SW 1271 (cell line): Measurements from ENCODE around the gene MRPL42.
"Not testable (repeated sequence)": the region's sequence is repeated elsewhere in the genome, so short reads cannot be mapped to it uniquely, and the experiment has no call there.

Experiments used
- DNase-seq, 2 experiments: peaks; one replicate each; lab custom pipeline; 2025; lab: John Stamatoyannopoulos, UW

MRPL42 gene

DNA sequence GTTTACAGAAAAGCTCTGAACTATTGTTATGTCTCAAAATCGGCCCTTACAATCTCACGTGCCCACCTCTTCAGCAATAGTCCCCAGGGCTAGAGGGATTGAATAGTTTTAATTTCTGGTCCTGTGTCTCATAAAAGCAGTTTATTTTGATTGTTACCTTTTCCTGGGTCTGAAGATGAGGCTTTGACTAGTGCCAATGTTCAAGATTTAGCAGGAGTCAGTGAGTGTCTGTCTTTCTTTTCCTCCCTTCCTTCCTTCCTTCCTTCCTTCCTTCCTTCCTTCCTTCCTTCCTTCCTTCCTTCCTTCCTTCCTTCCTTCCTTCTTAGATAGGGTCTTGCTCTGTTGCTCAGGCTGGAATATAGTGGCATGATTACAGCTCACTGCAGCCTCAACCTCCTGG is 80.5 kb downstream of the MRPL42 start:
- DNase-seq: no peak

DNA sequence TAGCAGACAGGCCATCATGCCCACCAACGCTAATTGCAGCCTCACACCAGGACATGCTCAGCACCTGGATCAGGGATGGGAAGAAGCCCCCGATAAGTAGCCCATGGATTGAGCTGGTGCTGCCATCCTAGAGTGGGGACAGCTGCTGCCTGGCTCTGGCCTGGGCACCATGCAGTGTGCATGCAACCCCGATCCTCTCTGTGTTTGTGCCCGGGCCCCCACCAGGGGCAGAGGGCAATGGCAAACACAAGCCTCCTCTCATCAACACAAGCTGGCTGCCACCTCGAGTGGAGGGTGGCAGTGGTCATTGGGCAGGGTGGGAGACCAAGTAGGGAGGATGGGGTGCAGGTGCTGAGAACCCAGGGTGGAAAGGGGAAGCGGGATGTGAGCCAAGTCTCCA is 81.9 kb downstream of the MRPL42 start:
- no peak for DNase-seq

DNA sequence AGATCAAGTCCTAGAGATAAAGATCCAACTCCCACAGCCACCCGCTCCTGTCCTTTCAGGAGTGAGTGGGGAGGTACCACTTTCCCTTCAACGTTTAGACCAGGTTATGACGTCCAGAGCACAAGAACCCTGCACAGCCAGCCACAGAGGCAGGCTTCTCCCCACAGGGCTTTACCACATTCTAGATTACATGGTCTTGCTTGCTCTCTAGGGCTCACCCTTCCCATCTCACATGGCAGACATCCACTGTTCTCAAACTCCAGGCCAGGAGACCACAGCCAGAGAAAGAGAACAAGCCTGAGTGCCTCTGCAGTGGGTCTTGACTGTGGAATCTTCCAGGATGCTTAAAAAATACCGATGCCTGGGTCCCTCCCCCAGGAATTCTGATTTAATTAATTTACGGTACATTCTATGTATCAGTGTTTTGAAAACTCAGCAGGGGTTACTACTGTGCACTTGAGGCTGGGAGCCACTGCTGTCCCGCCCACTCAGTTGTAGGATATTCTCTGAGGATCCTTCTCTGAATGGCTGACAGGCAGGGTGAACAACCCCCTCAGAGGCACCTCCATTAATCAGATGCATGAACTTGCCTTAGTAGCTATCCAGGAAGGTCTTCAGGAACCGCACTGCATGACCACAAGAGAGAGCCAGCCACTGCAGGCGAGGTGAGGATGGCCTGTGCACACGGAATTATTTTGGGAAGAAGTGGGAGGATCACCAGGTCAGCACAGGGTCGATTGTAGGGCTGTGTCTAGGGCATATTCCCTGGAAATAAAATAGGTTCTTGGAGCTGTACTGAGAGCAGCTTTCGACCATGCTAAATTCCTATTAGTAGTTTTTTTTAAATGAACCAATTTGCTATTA is 83.7 kb downstream of the MRPL42 start:
- no peak for DNase-seq

- DNase-seq: no peak
Observed at GRCh38 chr12:93552427-93552826, 85.1 kb downstream of the MRPL42 start.

DNA sequence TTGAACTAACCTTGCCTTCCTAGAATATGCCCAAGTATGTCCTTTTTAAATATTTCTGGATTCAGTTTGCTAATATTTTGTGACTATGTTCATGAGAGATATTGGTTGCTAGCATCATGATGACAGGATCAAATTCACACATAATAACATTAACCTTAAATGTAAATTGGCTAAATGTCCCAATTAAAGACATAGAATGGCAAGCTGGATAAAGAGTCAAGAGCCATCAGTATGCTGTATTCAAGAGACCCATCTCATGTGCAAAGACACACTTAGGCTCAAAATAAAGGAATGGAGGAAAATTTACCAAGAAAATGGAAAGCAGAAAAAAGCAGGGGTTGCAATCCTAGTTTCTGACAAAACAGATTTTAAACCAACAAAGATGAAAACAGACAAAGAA is 90.6 kb downstream of the MRPL42 start:
- not testable (repeated sequence) for DNase-seq

DNA sequence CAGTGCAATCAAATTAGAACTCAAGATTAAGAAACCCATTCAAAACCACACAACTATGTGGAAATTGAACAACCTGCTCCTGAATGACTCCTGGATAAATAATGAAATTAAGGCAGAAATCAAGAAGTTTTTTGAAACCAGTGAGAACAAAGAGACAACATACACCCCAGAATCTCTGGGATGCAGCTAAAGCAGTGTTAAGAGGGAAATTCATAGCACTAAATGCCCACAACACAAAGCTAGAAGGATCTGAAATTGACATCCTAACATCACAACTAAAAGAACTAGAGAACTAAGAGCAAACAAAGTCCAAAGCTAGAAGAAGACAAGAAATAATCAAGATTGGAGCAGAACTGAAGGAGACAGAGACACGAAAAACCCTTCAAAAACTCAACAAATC is 91.4 kb downstream of the MRPL42 start:
- DNase-seq: not testable (repeated sequence)

- DNase-seq: no peak
Observed at GRCh38 chr12:93563807-93564538, 96.7 kb downstream of the MRPL42 start.

GRCh38 chr12:93565760-93566159 is 98.4 kb downstream of the MRPL42 start:
- no peak for DNase-seq
